ENCODE data around the gene RASGRF1.
A peak's percentile ranks its signal among the peaks of the same experiment; 100 is the strongest.

RASGRF1 gene

DNA sequence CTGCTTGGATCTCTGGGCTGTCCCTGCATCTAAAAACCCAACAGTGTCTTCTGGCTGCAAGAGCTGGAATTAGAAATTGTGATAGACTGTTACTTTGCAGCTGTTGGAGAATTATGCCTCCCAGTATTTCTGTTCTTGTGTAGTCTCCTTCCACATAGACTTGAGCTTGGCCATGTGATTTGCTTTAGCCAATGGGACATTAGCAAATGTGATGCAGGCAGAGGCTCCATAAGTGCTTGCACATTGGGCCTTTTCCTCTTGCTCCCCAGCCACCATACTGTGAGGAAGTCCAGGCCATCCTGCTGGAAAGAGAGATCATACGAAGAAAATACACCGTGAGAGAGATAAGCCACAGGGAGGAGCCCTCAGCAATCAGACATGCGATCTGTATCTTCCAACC lies 33.8 kb upstream of the RASGRF1 start:
- ChIA-PET CTCF (interaction anchor here (0.7 to 1.7 kb wide), 3 partner anchors 61 to 212 kb away, joined by 3 to 9 read pairs (median 4); no protein-coding TSS in a partner anchor), POLR2A (no interaction called here)
- H3K4me1 ChIP-seq (ENCODE audit: control insufficient read depth, insufficient read depth, low read length), result no peaks in the 10 kb centered on the region
- no peak overlapping the region for H3K27ac ChIP-seq (ENCODE audit: extremely low read depth, low read depth, low read length)
- TF ChIP-seq ZEB2 (tag by site-specific recombination; IDR thresholded peaks at IDR 0.05) (no peak), ZNF23 (tag by site-specific recombination; IDR thresholded peaks at IDR 0.05; ENCODE audit: borderline replicate concordance) (no peak)
- no peaks in the 10 kb centered on the region for H3K9me3 ChIP-seq (ENCODE audit: control insufficient read depth, insufficient read depth, low read depth, low read length)
- H3K36me3 ChIP-seq (ENCODE audit: control insufficient read depth in 2 of 2, insufficient read depth in 1 of 2, low read length in 2 of 2), result no peaks in the 10 kb centered on the region
- no peak overlapping the region for H3K4me3 ChIP-seq (ENCODE audit: low read depth, low read length)

- H3K4me1 ChIP-seq (ENCODE audit: control insufficient read depth, insufficient read depth, low read length), result no peaks in the 10 kb centered on the region
- ChIA-PET CTCF (interaction anchor here (1.4 kb wide), 1 partner anchor 62 kb away, joined by 3 read pairs; no protein-coding TSS in a partner anchor), POLR2A (no interaction called here)
- TF ChIP-seq KLF1 (tag by site-specific recombination; IDR thresholded peaks at IDR 0.05), result 0 out of 2 replicates have a peak, but pooled peaks have one; percentile 32
- TF ChIP-seq HOXC10 (CRISPR knock-in tag; IDR thresholded peaks at IDR 0.05), result no peak
- no peak overlapping the region for H3K4me3 ChIP-seq (ENCODE audit: low read depth, low read length)
- no peak overlapping the region for H3K27ac ChIP-seq (ENCODE audit: extremely low read depth, low read depth, low read length)
- no peaks in the 10 kb centered on the region for H3K36me3 ChIP-seq (ENCODE audit: control insufficient read depth in 2 of 2, insufficient read depth in 1 of 2, low read length in 2 of 2)
- no peaks in the 10 kb centered on the region for H3K9me3 ChIP-seq (ENCODE audit: control insufficient read depth, insufficient read depth, low read depth, low read length)
These were observed 32.4 kb upstream of the RASGRF1 start for GRCh38 chr15:79122991-79123390.

DNA sequence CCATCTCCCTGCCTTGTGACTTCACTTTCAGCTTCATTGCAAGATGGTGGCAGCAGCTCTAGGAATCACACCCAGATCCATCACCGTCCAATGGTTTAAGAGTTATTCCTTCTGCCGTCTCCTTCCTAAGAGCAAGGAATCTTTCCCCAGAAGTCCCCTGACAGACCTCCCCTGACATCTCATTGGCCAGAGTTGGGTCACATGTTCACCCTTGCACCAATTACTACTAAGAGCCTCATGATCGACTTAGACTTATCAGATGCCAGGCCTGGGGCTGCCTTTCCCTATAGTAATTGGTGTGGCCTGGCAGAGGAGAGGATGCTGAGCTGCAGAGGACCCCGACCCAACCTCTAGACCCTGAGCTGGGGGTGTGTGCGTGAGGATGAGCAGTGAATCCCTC lies 31.8 kb upstream of the RASGRF1 start:
- Histone ChIP-seq H3K36me3 (ENCODE audit: control insufficient read depth in 2 of 2, insufficient read depth in 1 of 2, low read length in 2 of 2) (no peaks in the 10 kb centered on the region), H3K27ac (ENCODE audit: extremely low read depth, low read depth, low read length) (no peak overlapping the region), H3K4me3 (ENCODE audit: low read depth, low read length) (no peak overlapping the region), H3K9me3 (ENCODE audit: control insufficient read depth, insufficient read depth, low read depth, low read length) (no peaks in the 10 kb centered on the region), H3K4me1 (ENCODE audit: control insufficient read depth, insufficient read depth, low read length) (no peaks in the 10 kb centered on the region)
- CTCF ChIA-PET, result interaction anchor here (1.4 kb wide), 1 partner anchor 62 kb away, joined by 3 read pairs; no protein-coding TSS in a partner anchor
- TF ChIP-seq ZNF791 (tag by site-specific recombination; IDR thresholded peaks at IDR 0.05), result no peak
- TF ChIP-seq HOXA7 (CRISPR knock-in tag; IDR thresholded peaks at IDR 0.05; ENCODE audit: borderline replicate concordance), result no peak
- TF ChIP-seq ZNF658 (tag by site-specific recombination; IDR thresholded peaks at IDR 0.05), result no peak
- no peak for TF ChIP-seq ZNF266 (tag by site-specific recombination; IDR thresholded peaks at IDR 0.05; ENCODE audit: low read depth)
- TF ChIP-seq GLIS1 (tag by site-specific recombination; IDR thresholded peaks at IDR 0.05), result no peak
- TF ChIP-seq ZBTB44 (tag by site-specific recombination; IDR thresholded peaks at IDR 0.05), result no peak
- no peak for TF ChIP-seq ZNF501 (tag by site-specific recombination; IDR thresholded peaks at IDR 0.05)
- no peak for TF ChIP-seq BCL11B (tag by site-specific recombination; IDR thresholded peaks at IDR 0.05; ENCODE audit: low read depth)
- TF ChIP-seq, protein P1, sequence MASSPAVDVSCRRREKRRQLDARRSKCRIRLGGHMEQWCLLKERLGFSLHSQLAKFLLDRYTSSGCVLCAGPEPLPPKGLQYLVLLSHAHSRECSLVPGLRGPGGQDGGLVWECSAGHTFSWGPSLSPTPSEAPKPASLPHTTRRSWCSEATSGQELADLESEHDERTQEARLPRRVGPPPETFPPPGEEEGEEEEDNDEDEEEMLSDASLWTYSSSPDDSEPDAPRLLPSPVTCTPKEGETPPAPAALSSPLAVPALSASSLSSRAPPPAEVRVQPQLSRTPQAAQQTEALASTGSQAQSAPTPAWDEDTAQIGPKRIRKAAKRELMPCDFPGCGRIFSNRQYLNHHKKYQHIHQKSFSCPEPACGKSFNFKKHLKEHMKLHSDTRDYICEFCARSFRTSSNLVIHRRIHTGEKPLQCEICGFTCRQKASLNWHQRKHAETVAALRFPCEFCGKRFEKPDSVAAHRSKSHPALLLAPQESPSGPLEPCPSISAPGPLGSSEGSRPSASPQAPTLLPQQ (tag by site-specific recombination; IDR thresholded peaks at IDR 0.05), result no peak
- TF ChIP-seq KLF9 (tag by site-specific recombination; IDR thresholded peaks at IDR 0.05; ENCODE audit: low read depth), result no peak
- no peak for TF ChIP-seq ZNF677 (tag by site-specific recombination; IDR thresholded peaks at IDR 0.05)
- TF ChIP-seq ZNF274 (IDR thresholded peaks at IDR 0.05; ENCODE audit: low read length), result no peak
- no peak for TF ChIP-seq ZNF274 (tag by site-specific recombination; IDR thresholded peaks at IDR 0.05; ENCODE audit: borderline replicate concordance)
- TF ChIP-seq ZNF792 (tag by site-specific recombination; IDR thresholded peaks at IDR 0.05), result no peak
- TF ChIP-seq, protein P2, sequence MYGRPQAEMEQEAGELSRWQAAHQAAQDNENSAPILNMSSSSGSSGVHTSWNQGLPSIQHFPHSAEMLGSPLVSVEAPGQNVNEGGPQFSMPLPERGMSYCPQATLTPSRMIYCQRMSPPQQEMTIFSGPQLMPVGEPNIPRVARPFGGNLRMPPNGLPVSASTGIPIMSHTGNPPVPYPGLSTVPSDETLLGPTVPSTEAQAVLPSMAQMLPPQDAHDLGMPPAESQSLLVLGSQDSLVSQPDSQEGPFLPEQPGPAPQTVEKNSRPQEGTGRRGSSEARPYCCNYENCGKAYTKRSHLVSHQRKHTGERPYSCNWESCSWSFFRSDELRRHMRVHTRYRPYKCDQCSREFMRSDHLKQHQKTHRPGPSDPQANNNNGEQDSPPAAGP (tag by site-specific recombination; IDR thresholded peaks at IDR 0.05), result no peak
- no peak for TF ChIP-seq ZXDB (tag by site-specific recombination; IDR thresholded peaks at IDR 0.05)
- no peak for TF ChIP-seq ZNF341 (tag by site-specific recombination; IDR thresholded peaks at IDR 0.05; ENCODE audit: low read depth)
- no peak for TF ChIP-seq OVOL3 (tag by site-specific recombination; IDR thresholded peaks at IDR 0.05)
- TF ChIP-seq ZNF350 (tag by site-specific recombination; IDR thresholded peaks at IDR 0.05), result no peak
- POLR2A ChIA-PET, result no interaction called here

All from HEK293 (cell line).